GM18873 (cell line): Measurements from ENCODE around the gene RGS6.

ENCODE experiments used
- ATAC-seq: cut with Tn5 transposase; IDR thresholded peaks from one replicate; pipeline ENCODE4 v1.9.1; 2021; ENCODE audit warnings: mild to moderate bottlenecking, moderate library complexity, moderate number of reproducible peaks; ENCODE audit not compliant: unreplicated experiment, low FRiP score

Gene RGS6

GRCh38 chr14:71942904-71943694 is 10.9 kb downstream of the RGS6 start:
- no peak for ATAC-seq

- no peak for ATAC-seq
Measured at GRCh38 chr14:71943695-71944018, 11.4 kb downstream of the RGS6 start.

GRCh38 chr14:71947947-71948500 is 15.8 kb downstream of the RGS6 start:
- no peak for ATAC-seq

GRCh38 chr14:71952381-71953363 is 20.4 kb downstream of the RGS6 start:
- no peak for ATAC-seq

GRCh38 chr14:71956920-71957563 is 24.8 kb downstream of the RGS6 start:
- ATAC-seq, result no peak

GRCh38 chr14:71959055-71959454 is 26.8 kb downstream of the RGS6 start:
- ATAC-seq, result no peak

- ATAC-seq, result no peak
Measured at GRCh38 chr14:71960494-71961353, 28.5 kb downstream of the RGS6 start.

- no peak for ATAC-seq
Measured at GRCh38 chr14:71961972-71962371, 29.7 kb downstream of the RGS6 start.

GRCh38 chr14:71964716-71965115 is 32.5 kb downstream of the RGS6 start:
- no peak for ATAC-seq

GRCh38 chr14:71966528-71966927 is 34.3 kb downstream of the RGS6 start:
- no peak for ATAC-seq

- ATAC-seq, result no peak
Measured at GRCh38 chr14:71967704-71968103, 35.5 kb downstream of the RGS6 start.

GRCh38 chr14:71970272-71970671 is 38.0 kb downstream of the RGS6 start:
- ATAC-seq, result no peak

GRCh38 chr14:71985538-71986189 is 53.4 kb downstream of the RGS6 start:
- no peak for ATAC-seq

- no peak for ATAC-seq
Measured at GRCh38 chr14:71988476-71988875, 56.2 kb downstream of the RGS6 start.

- ATAC-seq, result no peak
Measured at GRCh38 chr14:71988939-71989338, 56.7 kb downstream of the RGS6 start.

- ATAC-seq, result no peak
Measured at GRCh38 chr14:71994416-71994815, 62.2 kb downstream of the RGS6 start.

GRCh38 chr14:71995741-71996140 is 63.5 kb downstream of the RGS6 start:
- no peak for ATAC-seq

- ATAC-seq, result no peak
Measured at GRCh38 chr14:71996610-71997009, 64.4 kb downstream of the RGS6 start.

GRCh38 chr14:72000907-72001306 is 68.7 kb downstream of the RGS6 start:
- no peak for ATAC-seq
